Liver (tissue), 3 donors: ENCODE measurements around the gene OBP2B.

Source experiments
- MAX ChIP-seq: IDR thresholded peaks from 2 replicates; pipeline ENCODE4 v1.6.1; 2016; ENCODE audit warnings: antibody characterized with exemption
- RAD21 ChIP-seq, 2 donors: IDR thresholded peaks; 2 replicates each; pipeline ENCODE4 v1.6.1; 2016; ENCODE audit warnings: antibody characterized with exemption in 2 of 2, mild to moderate bottlenecking in 2 of 2
- REST ChIP-seq: IDR thresholded peaks from 2 replicates; pipeline ENCODE4 v1.6.1; 2016; ENCODE audit warnings: antibody characterized with exemption, mild to moderate bottlenecking
- TF ChIP-seq, protein P1 (sequence below): IDR thresholded peaks from 2 replicates; pipeline ENCODE4 v1.6.1; 2016; ENCODE audit warnings: antibody characterized with exemption
- TF ChIP-seq, protein P2 (sequence below): fragments of 150-350 bp; IDR thresholded peaks from 2 replicates; pipeline ENCODE4 v1.5.1; 2017; ENCODE audit warnings: improper control_type of control experiment, low read depth, low read length; ENCODE audit not compliant: missing input control
- donor health status: healthy.
- donor health status: healthy.

DNA sequence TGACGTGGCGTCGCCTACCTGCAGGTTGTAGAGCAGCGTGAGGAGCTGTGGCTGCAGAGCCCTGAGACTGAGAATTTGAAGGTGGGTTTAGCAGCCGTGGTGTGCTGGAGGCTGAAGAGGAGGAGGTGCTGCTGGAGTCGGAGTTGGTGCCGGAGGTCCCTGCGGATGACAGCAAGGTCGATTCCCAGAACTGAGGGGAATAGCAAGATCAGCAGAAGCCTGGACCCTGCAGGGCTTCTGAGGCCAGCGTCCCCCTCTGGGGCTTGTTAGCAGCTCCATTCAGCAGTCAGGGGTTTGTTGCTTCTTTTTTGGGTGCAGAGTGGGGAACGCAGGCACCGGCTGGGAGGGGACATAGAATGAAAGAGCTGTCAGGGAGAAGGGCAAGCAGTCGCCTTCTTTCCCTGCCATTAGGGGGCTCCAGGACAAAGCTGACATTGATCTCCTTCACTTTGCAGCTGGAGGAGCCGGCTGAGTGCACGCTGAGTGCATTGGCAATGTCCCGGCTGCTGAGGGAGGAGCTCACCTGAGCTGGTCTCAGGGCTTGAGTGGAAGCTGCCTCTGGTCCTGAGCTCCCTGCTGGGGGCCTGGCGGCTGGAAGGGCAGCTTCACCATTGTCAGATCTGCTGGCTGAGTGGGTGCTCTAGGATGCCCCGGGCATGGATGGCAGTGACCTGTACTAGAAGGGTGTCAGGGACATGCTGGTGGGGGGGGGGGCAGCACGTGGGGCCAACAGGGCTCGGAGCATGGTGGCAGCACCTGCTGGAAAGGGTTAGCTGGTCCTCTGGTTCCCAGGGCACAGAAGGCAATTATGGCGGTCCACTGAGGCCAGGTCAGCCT lies 20.8 kb downstream of the OBP2B start:
- TF ChIP-seq RAD21 (IDR thresholded peaks at IDR 0.05) = no peak
- no peak for TF ChIP-seq MAX
- TF ChIP-seq, protein P1, sequence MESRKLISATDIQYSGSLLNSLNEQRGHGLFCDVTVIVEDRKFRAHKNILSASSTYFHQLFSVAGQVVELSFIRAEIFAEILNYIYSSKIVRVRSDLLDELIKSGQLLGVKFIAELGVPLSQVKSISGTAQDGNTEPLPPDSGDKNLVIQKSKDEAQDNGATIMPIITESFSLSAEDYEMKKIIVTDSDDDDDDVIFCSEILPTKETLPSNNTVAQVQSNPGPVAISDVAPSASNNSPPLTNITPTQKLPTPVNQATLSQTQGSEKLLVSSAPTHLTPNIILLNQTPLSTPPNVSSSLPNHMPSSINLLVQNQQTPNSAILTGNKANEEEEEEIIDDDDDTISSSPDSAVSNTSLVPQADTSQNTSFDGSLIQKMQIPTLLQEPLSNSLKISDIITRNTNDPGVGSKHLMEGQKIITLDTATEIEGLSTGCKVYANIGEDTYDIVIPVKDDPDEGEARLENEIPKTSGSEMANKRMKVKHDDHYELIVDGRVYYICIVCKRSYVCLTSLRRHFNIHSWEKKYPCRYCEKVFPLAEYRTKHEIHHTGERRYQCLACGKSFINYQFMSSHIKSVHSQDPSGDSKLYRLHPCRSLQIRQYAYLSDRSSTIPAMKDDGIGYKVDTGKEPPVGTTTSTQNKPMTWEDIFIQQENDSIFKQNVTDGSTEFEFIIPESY = no peak
- no peak for TF ChIP-seq REST
- TF ChIP-seq, protein P2, sequence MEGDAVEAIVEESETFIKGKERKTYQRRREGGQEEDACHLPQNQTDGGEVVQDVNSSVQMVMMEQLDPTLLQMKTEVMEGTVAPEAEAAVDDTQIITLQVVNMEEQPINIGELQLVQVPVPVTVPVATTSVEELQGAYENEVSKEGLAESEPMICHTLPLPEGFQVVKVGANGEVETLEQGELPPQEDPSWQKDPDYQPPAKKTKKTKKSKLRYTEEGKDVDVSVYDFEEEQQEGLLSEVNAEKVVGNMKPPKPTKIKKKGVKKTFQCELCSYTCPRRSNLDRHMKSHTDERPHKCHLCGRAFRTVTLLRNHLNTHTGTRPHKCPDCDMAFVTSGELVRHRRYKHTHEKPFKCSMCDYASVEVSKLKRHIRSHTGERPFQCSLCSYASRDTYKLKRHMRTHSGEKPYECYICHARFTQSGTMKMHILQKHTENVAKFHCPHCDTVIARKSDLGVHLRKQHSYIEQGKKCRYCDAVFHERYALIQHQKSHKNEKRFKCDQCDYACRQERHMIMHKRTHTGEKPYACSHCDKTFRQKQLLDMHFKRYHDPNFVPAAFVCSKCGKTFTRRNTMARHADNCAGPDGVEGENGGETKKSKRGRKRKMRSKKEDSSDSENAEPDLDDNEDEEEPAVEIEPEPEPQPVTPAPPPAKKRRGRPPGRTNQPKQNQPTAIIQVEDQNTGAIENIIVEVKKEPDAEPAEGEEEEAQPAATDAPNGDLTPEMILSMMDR = no peak
